ENCODE measurements around the gene LPP.

Gene LPP

GRCh38 chr3:188496390-188496789, 342.4 kb downstream of the LPP start:
- no peak for DNase-seq

DNA sequence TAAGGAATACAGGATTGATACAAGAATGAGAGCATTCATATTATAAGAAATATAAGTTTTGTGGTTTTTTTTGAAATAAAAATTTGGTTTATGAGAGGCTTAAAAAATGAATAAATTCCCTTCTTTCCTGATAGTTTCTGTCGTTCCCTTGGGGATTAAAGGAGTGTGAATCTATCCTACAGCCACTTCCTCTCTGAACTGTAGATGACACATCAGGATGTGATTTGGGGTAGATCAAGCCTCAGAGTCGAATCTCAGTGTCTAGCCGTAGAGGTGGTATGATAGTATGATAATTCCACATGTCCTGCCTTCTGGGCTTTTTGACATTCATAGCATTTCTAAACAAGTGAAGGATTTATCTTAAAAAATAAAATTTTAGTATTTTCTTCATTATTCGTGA, 343.1 kb downstream of the LPP start:
- DNase-seq = no peak

GRCh38 chr3:188503647-188504046, 349.7 kb downstream of the LPP start:
- DNase-seq = no peak

DNA sequence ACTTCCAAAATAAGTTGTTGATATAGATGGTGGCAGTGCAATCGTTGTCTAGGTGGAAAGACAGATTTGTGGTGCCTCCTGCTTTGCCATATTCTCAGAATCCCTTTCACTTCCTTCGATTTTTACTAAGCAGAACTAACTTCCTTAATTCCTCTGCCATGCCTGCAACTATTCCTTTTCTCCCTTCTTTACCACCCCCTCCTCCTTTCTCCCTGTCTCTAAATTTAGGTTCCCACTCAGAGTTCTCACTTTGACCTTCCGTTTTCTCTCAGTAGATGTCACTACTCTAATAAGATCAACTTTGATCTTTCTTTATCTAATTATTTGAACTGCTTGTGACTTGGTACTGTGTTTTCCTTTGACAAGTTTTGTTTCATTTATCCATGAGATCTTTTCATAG, 351.2 kb downstream of the LPP start:
- DNase-seq = no peak

- DNase-seq = no peak
Measured at GRCh38 chr3:188505911-188506310, 352.0 kb downstream of the LPP start.

GRCh38 chr3:188506446-188506845, 352.5 kb downstream of the LPP start:
- no peak for DNase-seq

DNA sequence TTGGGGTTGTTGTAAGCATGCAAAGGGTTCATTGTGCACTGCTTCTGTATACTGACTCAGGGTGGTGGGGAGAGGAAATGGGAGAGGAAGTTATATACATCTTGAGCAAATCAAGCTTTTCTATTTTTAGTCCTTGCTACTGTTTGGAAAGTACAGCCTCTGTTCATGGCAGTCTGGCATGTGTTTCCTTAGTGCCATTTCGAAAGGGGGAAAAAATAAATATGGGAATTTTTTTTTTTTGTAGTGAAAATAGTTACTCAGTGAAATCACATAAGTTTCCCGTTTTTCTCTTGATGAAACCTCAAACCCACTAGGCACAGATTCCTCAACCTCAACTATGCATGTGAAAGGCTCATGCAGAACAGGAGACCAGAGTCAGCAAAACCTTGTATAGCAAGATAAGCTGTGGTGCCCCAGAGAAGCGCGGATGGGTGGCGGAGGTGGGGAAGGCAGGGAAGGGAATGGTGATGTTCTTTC, 353.3 kb downstream of the LPP start:
- DNase-seq = peak; percentile 34

GRCh38 chr3:188508454-188508853, 354.5 kb downstream of the LPP start:
- no peak for DNase-seq

- DNase-seq = no peak
Measured at GRCh38 chr3:188509316-188509715, 355.4 kb downstream of the LPP start.

DNA sequence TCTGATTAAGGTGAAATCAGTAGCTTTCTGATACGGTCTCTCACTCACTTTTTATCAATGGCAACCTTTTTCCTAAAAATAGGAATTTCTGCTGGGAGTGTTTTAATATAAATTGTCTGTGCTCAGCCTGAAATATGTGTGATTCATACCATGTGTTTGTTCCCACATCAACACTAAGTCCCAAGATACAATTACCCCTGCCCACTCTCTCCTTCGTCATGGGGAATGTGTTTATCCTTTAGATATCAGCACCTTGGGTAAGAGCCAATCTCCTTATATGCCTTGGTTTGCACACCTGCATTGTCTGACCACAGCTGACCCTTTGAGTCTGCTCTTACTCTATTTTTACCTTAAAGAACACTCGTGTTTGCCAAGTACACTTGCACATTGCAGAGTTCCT, 356.4 kb downstream of the LPP start:
- no peak for DNase-seq

- DNase-seq = no peak
Measured at GRCh38 chr3:188513662-188514328, 359.8 kb downstream of the LPP start.

- no peak for DNase-seq
Measured at GRCh38 chr3:188516515-188516914, 362.6 kb downstream of the LPP start.

DNA sequence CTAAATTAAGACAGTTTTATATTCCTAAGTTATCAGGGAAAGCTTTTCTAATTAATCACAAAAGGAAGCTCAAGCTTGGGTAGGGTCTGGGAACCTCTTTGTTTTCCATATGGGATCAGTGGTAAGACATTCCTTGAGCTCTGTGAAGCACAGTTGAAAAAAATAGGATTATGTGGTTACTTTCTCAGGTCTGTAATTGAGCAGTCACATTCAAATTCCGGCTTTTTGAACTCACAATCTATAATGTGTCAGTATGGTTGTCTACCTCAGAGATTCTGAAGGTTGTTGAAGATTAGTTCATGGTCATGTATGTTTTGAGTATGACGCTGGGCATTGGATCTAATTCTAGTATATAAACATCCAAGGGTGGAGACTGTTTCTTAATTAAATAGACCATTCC, 364.5 kb downstream of the LPP start:
- no peak for DNase-seq

- no peak for DNase-seq
Measured at GRCh38 chr3:188518835-188519452, 365.0 kb downstream of the LPP start.

GRCh38 chr3:188520466-188520865, 366.5 kb downstream of the LPP start:
- DNase-seq = no peak

- no peak for DNase-seq
Measured at GRCh38 chr3:188522115-188522514, 368.2 kb downstream of the LPP start.

- no peak for DNase-seq
Measured at GRCh38 chr3:188523291-188523690, 369.3 kb downstream of the LPP start.

- no peak for DNase-seq
Measured at GRCh38 chr3:188524052-188524451, 370.1 kb downstream of the LPP start.

GRCh38 chr3:188526057-188526456, 372.1 kb downstream of the LPP start:
- no peak for DNase-seq

DNA sequence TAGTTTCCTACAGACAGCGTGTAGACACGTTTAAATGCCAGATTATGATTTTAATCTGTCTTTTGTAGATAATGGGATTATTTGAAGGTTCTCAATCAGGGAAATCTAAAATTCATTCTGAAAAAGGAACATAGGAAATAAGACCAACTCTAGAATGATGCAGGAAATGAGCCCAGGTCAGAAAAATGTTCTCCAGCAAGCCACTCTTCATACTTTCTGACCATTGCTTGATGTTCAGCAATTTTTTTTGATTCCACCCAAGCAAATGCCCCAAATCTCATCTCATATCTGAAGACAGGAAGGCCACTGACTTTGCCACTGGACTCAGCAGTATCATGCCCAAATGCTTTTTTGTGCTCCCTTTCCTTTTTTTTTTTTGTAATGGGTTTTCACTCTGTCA, 373.4 kb downstream of the LPP start:
- no peak for DNase-seq

DNA sequence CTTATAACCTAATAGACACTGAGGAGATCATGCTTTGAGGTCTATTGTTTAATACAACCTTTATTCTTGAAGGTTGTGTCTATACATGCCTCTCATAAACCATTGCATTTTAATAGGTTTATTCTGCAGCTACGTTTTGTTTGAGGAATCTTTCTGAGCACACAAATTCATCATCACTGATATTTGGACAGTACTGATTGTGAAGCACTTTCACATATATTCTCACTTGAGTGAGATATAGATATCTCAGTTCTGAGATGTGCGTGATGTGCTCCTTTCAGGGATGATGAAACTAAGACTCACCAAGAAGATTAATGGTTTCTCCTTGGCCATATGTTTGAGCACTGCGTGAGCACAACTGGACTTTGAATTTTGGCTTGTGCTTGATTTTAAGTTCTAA, 374.4 kb downstream of the LPP start:
- no peak for DNase-seq

- no peak for DNase-seq
Measured at GRCh38 chr3:188529228-188529627, 375.3 kb downstream of the LPP start.

DNA sequence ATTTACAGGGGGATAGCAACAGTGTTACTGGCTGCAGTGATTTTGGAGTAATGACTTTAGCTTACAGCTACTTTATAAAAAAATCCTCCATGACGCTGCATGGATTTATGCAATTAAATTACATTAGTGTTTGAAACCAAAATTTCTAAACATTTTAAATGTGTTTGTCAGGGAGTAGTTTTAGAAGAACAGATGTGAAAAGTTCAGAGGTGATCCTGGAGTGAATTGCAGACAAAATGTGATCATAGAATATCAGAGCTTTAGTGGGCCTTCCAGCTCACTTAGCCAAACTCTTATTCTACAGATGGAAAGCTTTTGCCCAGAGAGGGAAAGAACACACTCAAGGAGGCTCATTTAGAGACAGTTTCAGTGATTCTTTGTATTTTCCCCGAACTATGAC, 376.3 kb downstream of the LPP start:
- DNase-seq = no peak

GRCh38 chr3:188531210-188531609, 377.3 kb downstream of the LPP start:
- DNase-seq = no peak

DNA sequence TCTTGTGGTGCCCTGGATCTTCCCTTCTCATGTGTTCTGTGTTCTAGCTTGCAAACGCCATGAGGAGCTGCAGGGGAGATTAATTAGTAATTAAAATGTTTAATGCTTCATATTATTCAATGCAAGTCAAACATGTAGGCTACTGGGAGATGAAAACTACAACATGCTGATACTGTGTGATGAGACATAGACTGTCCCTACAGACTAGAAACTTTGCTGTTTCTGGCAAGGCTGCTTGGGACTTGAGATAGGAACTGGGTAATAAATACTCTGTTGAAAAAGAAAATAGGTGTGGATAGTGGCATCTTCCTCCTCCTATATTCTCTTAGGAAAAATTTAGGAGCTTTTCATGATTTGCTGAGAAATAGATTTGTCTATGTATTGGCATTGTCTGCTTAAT, 379.2 kb downstream of the LPP start:
- DNase-seq = no peak

All from left hindlimb (tissue), 1 donor.